ENCODE data around the gene GCLC. TPM values are rescaled to one million over a fixed set of nuclear protein-coding genes. Genes with fewer than 3 reads are reported as not detected.

The GCLC gene
- polyA plus RNA-seq, 1 donor from 2014 or later: 10.4 TPM

DNA sequence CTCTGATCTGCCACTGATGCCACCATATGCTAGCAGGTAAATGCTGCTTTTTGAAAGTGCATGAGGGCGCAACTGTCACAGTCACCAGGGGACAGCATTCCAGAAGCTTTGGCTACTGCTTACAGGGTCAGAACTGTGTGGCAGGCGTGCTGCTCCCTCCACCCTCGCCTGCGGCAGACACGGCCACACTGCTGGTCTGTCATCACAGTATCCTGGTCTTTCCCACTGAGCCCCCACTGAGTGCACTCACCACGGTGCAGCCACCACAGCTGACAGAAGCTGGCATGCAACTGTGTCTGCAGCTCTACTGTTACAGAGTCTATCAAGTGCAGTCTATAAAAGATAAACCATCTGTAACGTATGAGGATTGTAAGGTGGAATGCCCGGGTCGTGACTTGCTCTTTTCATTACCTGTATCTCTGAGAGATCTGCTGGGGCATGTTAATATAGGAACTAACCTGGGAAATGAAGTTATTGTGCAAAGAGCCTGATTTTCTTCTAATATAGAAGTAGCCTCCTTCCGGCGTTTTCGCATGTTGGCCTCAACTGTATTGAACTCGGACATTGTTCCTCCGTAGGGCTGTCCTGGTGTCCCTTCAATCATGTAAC lies 24.5 kb downstream of the GCLC start:
- no peak overlapping the region for H3K4me3 ChIP-seq (ENCODE audit: low read length)
- TF ChIP-seq, protein P1, sequence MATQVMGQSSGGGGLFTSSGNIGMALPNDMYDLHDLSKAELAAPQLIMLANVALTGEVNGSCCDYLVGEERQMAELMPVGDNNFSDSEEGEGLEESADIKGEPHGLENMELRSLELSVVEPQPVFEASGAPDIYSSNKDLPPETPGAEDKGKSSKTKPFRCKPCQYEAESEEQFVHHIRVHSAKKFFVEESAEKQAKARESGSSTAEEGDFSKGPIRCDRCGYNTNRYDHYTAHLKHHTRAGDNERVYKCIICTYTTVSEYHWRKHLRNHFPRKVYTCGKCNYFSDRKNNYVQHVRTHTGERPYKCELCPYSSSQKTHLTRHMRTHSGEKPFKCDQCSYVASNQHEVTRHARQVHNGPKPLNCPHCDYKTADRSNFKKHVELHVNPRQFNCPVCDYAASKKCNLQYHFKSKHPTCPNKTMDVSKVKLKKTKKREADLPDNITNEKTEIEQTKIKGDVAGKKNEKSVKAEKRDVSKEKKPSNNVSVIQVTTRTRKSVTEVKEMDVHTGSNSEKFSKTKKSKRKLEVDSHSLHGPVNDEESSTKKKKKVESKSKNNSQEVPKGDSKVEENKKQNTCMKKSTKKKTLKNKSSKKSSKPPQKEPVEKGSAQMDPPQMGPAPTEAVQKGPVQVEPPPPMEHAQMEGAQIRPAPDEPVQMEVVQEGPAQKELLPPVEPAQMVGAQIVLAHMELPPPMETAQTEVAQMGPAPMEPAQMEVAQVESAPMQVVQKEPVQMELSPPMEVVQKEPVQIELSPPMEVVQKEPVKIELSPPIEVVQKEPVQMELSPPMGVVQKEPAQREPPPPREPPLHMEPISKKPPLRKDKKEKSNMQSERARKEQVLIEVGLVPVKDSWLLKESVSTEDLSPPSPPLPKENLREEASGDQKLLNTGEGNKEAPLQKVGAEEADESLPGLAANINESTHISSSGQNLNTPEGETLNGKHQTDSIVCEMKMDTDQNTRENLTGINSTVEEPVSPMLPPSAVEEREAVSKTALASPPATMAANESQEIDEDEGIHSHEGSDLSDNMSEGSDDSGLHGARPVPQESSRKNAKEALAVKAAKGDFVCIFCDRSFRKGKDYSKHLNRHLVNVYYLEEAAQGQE (IDR thresholded peaks at IDR 0.05; ENCODE audit: borderline replicate concordance): no peak
- no peak for TF ChIP-seq MXI1 (conservative IDR thresholded peaks at IDR 0.05; ENCODE audit: poor library complexity, severe bottlenecking)
- no peak for TF ChIP-seq EZH2 (IDR thresholded peaks at IDR 0.05; ENCODE audit: borderline replicate concordance, insufficient read depth, low read length, poor library complexity, severe bottlenecking)
- TF ChIP-seq RAD21 (conservative IDR thresholded peaks at IDR 0.05): no peak
- TF ChIP-seq SMC3 (conservative IDR thresholded peaks at IDR 0.05; ENCODE audit: poor library complexity): no peak
- no peak for TF ChIP-seq EP300 (conservative IDR thresholded peaks at IDR 0.05; ENCODE audit: poor library complexity, severe bottlenecking)
- TF ChIP-seq, protein P2, sequence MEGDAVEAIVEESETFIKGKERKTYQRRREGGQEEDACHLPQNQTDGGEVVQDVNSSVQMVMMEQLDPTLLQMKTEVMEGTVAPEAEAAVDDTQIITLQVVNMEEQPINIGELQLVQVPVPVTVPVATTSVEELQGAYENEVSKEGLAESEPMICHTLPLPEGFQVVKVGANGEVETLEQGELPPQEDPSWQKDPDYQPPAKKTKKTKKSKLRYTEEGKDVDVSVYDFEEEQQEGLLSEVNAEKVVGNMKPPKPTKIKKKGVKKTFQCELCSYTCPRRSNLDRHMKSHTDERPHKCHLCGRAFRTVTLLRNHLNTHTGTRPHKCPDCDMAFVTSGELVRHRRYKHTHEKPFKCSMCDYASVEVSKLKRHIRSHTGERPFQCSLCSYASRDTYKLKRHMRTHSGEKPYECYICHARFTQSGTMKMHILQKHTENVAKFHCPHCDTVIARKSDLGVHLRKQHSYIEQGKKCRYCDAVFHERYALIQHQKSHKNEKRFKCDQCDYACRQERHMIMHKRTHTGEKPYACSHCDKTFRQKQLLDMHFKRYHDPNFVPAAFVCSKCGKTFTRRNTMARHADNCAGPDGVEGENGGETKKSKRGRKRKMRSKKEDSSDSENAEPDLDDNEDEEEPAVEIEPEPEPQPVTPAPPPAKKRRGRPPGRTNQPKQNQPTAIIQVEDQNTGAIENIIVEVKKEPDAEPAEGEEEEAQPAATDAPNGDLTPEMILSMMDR (IDR thresholded peaks at IDR 0.05; ENCODE audit: poor library complexity, severe bottlenecking): no peak
- TF ChIP-seq TAF1 (IDR thresholded peaks at IDR 0.05; ENCODE audit: low read depth): no peak
- no peak for TF ChIP-seq POLR2AphosphoS5 (IDR thresholded peaks at IDR 0.05)
- H2AFZ ChIP-seq (ENCODE audit: low read depth, low read length): no peak overlapping the region
- no peaks in the 10 kb centered on the region for H4K20me1 ChIP-seq (ENCODE audit: insufficient read depth)
- no peaks in the 10 kb centered on the region for H3F3A ChIP-seq (ENCODE audit: insufficient read depth, low read length, poor library complexity, severe bottlenecking)
- H3K9ac ChIP-seq (ENCODE audit: low read length): no peak overlapping the region
- no peak overlapping the region for H3K27ac ChIP-seq (ENCODE audit: low read length)
- H3K4me2 ChIP-seq (ENCODE audit: low read length): no peak overlapping the region
- H3K9me2 ChIP-seq (ENCODE audit: insufficient read depth, low read length): no peaks in the 10 kb centered on the region
- H3K36me3 ChIP-seq (ENCODE audit: insufficient read depth, low read length): no peaks in the 10 kb centered on the region
- H3K27me3 ChIP-seq (ENCODE audit: insufficient read depth, low read depth, low read length): no peaks in the 10 kb centered on the region
- peaks cover 4% of the 10 kb centered on the region for H3K79me2 ChIP-seq (replicated peaks; ENCODE audit: insufficient read depth, low read length)
- no peaks in the 10 kb centered on the region for H3K9me3 ChIP-seq (ENCODE audit: low read length)

DNA sequence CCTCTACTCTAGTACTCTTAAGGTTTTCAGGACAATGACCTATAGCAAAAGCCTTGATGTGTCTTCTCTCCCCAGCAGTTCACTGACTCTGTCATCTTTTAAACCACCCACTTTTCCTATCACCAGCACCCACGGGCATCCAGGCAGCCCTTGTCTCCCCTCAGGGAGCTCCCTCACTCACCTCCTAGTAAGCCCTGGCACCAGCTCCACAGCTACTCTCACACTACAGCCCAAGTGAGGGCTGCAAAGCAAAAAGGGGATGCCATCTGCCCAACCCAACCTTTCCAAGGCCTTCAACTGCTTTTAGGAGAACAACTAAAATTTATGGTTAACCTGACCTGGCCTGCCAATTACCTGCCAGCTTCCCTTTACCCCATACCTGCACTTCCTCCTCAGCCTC lies 26.0 kb downstream of the GCLC start:
- H3K9me2 ChIP-seq (ENCODE audit: insufficient read depth, low read length): no peaks in the 10 kb centered on the region
- no peaks in the 10 kb centered on the region for H3K36me3 ChIP-seq (ENCODE audit: insufficient read depth, low read length)
- H3K4me3 ChIP-seq (ENCODE audit: low read length): no peak overlapping the region
- no peaks in the 10 kb centered on the region for H3F3A ChIP-seq (ENCODE audit: insufficient read depth, low read length, poor library complexity, severe bottlenecking)
- no peaks in the 10 kb centered on the region for H3K9me3 ChIP-seq (ENCODE audit: low read length)
- H3K27me3 ChIP-seq (ENCODE audit: insufficient read depth, low read depth, low read length): no peaks in the 10 kb centered on the region
- no peak overlapping the region for H3K9ac ChIP-seq (ENCODE audit: low read length)
- no peak overlapping the region for H3K27ac ChIP-seq (ENCODE audit: low read length)
- H3K79me2 ChIP-seq (replicated peaks; ENCODE audit: insufficient read depth, low read length): no peaks in the 10 kb centered on the region
- H2AFZ ChIP-seq (ENCODE audit: low read depth, low read length): no peak overlapping the region
- H4K20me1 ChIP-seq (ENCODE audit: insufficient read depth): no peaks in the 10 kb centered on the region
- no peak overlapping the region for H3K4me2 ChIP-seq (ENCODE audit: low read length)
- TF ChIP-seq, protein P2 (IDR thresholded peaks at IDR 0.05; ENCODE audit: poor library complexity, severe bottlenecking): no peak
- TF ChIP-seq TAF1 (IDR thresholded peaks at IDR 0.05; ENCODE audit: low read depth): no peak
- TF ChIP-seq, protein P1 (IDR thresholded peaks at IDR 0.05; ENCODE audit: borderline replicate concordance): no peak
- TF ChIP-seq EP300 (conservative IDR thresholded peaks at IDR 0.05; ENCODE audit: poor library complexity, severe bottlenecking): no peak
- no peak for TF ChIP-seq RAD21 (conservative IDR thresholded peaks at IDR 0.05)
- no peak for TF ChIP-seq SMC3 (conservative IDR thresholded peaks at IDR 0.05; ENCODE audit: poor library complexity)
- no peak for TF ChIP-seq POLR2AphosphoS5 (IDR thresholded peaks at IDR 0.05)
- no peak for TF ChIP-seq MXI1 (conservative IDR thresholded peaks at IDR 0.05; ENCODE audit: poor library complexity, severe bottlenecking)
- TF ChIP-seq EZH2 (IDR thresholded peaks at IDR 0.05; ENCODE audit: borderline replicate concordance, insufficient read depth, low read length, poor library complexity, severe bottlenecking): no peak

Data from neural cell (in vitro differentiated cells).